ENCODE measurements around the gene CLCN5.

The CLCN5 gene

DNA sequence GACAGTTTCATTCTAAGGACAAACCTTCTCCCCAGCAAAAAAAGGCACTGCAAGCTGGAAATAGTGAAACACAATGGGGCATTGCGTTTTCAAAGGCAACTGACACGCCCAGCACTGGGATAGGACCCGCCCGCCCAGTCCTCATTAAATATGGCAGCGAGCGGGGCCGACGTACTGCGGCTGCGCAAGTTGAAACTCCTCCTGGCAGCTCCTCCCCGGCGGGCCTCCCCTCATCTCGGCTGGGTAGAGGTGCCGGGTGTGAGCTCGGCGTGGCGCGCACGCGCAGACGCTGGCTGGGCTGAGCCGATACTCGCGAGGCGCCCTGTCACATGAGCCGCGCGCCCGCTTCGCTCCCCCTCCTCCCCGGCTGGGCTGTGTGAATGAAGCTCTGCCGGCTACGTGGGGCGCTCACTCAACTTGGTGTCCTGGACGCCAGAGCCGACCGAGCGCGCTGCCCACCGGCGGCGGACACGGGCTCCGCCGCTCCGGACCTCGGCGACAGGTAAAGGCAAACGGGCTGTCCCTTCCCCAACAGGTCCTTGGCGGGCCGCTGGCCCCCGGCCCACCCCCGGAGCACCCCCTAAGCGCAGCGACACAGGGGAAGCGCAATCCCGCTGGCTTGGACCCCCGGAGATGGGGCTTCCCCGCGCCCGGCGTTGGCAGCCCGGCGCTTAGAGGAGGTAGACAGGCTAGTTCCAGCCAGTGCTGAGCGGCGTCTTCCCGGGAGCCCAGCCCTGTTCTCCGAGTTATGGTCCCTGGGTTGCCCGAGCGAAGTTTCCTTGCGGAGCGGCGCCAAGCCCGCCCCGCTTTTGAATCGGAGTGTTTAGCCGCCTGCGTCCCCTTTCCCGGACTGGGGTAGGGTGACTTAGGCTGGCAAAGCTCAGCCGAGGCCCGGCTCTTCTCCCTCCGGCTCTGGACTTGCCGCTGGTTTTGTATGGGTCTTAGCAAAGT lies at the start of gene CLCN5:
CLCN5 (plus strand) TSS at position 306 of the 951 bp plus-strand sequence. CDS start 2,703 bp downstream, outside the sequence.
- peak; percentile 84 for DNase-seq

DNA sequence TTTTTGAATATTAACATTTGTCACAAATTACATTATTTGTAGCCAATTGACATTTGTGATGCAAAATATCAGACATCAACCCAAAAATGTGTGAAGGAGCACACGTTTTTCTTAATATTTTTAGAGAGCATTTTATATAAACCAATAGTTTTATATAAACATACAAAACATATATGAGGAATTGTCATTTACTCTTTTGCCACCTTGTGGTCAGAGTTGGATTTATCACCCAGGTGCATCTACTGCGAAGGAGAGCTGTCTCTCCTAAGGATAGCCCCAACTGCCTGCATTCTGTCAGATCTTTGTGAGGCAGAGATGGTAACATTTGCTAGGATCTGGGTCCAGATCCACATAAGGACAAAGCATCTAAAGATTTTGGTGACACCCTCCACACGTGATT lies 45.6 kb upstream of the CLCN5 start:
- DNase-seq: no peak

DNA sequence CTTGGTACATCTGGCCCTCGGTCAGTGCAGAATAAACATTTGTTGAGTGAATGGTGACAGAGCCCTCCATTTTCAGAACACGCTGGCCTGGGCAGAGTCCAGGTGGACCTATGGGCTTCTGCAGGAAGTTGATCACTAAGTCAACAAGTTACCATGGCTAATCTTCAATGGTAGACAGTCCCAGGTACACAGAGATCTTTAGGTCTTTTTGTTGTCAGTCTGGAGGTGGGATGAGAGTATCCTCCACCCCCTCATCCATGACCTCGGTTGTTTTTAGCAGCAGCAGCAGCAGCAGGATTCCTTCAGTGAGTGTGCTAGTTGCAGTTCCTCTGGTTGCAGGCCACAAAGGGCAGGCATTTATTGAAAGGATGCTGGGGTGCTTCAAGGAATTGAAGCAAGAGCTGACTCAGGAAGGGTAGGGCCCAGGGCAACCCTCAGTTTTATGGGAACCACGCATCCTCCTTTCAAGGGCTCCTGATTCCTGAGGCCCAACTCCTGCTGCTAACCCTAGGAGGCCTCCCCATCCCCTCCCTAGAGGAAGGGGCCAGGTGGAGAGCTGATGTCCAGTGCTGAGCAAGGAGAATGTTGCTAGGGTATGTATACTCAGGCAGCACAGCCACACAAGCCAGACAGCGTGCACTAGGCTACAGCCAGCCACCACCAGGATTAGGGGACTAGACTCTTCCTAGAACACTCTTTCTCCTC lies 44.8 kb upstream of the CLCN5 start:
- DNase-seq: no peak

DNA sequence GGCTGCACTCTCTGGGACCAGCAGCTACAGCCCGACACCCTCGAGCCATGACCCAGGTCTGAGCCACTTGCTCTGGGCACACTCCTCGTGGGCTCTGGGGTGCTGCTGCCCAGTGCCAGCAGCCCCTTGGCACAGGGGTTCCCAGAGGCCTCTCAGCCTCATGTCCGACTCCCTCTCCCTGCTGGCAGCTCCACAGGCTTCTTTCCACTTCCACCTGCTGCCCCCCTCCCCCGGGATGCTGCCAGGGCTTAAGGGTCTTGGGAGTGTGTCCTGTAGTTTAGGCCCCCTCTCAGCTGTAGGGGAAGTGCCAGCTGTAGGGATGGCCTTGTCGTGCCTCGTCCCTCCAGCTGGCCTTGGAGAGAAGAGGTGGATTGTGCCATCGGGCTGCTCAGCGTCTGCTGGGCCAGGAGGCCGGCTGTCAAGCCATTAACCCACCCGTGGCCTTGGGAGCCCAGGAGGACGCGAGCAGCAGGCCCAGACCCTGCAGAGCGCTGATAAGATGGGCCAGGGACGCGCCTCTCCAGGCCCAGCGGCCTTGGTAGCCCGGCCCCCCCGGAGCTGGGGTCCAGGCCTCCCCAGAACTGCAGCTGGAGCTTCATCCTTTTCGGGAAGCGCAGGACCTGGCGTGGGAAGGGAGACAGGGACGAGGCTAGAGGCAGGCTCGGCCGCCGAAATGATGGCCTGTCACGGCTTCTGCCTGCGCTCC lies 44.1 kb upstream of the CLCN5 start:
- no peak for DNase-seq

DNA sequence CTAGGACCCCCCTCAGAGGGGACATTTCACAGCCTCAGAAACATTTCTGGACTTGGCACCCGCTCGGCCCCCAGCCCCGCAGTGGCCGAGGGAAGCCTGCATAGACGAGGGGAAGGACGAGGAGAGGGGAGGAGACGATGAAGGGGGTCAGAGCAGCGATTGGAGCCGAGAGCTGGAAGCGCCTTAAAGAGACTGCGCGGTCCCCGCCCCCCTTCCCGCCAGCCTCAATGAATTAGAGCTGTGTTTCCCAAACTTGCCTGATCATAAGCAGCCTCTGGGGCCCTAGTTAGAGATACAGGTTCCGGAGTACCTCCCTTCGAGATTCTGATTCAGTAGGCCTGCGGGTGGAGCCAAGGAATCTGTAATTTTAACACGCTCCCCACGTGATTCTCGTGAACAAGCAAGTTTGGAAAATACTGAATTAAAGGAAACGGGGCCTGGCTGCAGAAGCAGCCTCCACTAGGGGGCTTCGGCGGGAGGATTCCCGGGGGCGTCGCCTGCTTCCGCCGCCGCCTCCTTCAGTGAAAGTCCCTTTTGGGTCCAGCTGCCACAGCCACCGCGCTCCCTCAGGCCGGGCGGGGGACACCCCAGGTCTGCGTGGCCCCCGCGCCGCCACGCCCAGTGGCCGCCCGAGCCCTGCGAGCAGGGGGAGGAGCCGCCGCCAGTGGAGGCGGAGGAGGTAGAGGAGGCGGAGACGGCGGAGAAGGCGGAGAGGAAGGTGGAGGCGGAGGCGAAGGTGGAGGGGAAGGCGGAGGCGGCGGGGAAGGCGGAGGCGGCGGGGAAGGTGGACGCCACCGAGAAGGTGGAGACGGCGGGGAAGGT lies 43.4 kb upstream of the CLCN5 start, which contains the start of gene USP27X:
USP27X (plus strand) TSS at position 651 of the 822 bp plus-strand sequence. CDS start 824 bp downstream, outside the sequence.
- peak; percentile 52 for DNase-seq

DNA sequence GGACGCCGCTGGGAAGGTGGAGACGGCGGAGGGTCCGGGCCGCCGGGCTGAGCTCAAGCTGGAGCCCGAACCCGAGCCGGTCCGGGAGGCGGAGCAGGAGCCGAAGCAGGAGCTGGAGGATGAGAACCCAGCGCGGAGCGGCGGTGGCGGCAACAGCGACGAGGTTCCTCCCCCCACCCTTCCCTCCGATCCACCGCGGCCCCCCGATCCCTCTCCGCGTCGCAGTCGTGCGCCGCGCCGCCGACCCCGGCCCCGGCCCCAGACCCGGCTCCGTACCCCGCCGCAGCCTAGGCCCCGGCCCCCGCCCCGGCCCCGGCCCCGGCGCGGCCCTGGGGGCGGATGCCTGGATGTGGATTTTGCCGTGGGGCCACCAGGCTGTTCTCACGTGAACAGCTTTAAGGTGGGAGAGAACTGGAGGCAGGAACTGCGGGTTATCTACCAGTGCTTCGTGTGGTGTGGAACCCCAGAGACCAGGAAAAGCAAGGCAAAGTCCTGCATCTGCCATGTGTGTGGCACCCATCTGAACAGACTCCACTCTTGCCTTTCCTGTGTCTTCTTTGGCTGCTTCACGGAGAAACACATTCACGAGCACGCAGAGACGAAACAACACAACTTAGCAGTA lies 42.6 kb upstream of the CLCN5 start:
- DNase-seq: no peak

DNA sequence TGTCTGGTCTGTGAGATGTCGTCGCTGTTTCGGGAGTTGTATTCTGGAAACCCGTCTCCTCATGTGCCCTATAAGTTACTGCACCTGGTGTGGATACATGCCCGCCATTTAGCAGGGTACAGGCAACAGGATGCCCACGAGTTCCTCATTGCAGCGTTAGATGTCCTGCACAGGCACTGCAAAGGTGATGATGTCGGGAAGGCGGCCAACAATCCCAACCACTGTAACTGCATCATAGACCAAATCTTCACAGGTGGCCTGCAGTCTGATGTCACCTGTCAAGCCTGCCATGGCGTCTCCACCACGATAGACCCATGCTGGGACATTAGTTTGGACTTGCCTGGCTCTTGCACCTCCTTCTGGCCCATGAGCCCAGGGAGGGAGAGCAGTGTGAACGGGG lies 41.7 kb upstream of the CLCN5 start:
- no peak for DNase-seq

DNA sequence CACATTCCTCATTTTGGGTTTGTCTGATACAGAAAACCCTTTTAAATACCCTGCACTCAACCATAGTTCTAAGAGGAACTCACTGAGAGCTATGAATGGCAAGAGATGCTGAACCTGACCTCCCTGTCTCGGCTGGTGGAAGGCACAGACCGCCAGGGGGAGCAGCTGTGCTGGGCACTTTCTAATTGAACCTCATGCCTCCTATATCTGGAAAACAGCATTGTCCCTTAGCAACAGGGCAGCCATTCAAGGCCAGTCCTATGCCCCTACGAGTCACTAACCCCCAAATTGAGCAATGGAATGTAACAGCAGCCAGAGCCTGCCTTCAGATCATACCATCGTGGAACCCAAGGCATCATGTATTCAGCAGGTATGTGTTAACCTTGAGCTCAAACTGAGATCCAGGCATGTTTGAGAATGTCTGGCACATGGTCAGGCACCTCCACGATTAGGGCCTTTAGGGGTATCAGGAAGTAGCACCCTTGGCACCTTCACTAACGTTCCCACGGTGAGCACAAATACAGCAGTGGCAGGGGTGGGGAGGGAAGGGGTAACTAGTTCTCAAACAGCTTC lies 38.0 kb upstream of the CLCN5 start:
- DNase-seq: no peak

DNA sequence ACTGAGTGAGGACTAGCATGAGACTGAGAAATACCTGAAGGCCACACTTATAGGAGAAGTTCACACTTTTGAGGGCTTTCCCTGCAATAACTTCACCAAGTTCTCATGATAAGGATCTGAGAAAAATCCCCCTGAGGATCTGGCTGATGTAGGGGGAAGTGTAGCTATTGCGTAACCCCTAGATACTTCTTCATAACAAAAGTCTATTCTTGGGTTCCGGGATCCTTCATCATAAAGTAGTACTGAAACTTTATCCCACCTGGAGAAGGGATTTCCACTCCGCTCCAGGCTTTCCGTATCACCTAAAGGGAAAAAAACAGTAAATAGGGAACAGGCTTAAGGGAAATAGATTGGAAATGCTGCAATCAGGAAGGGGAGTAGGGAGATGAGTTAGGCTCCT lies 29.9 kb upstream of the CLCN5 start:
- DNase-seq: no peak

DNA sequence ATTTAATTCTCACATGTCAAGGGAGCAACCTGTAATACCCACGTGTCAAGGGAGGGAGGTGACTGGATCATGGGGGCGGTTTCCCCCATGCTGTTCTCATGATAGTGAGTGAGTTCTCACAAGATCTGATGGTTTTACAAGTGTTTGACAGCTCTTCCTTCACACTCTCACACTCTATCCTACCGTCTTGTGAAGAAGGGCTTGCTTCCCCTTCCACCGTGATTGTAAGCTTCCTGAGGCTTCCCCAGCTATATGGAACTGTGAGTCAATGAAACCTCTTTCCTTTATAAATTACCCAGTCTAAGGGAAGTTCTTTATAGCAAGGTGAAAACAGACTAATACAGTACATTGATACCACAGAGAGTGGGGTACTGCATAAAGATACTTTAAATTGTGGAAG lies 25.4 kb upstream of the CLCN5 start:
- DNase-seq: no peak

DNA sequence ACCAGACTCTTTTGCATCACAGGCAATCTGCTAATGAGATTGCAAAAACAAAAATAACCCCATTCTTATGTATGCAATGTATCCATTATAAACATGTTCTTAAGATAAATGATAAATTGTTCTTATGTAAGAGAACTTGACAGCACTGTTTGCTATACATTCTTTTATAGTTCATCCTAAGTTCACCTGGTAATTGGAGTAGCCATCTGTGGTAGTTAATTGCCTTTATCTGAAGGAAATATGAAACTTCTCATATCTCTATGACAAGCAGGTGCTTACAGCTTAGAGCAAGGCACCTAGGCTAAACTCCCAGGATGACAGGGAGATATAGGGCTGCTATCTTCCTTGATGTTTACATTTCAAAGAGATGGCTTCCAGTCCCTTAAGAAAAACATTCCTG lies 21.3 kb upstream of the CLCN5 start:
- DNase-seq: no peak

DNA sequence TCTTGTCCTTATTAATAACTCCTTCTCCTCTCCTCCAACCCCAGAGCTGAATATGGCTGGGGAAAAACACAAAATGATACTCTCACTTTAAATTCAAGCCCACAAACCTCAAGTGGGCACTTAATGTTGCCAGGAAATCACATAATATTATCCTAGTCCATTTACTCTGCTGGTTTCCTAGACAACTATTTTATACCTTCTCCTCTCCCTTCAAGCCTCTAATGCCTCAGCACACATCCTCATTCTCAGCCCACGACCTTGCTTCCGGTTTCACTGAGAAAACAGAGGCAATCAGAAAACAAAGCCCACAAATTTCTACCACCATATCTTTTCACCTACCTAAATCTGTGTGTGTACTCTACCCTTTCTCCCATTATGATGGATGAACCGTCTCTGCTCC lies 12.1 kb upstream of the CLCN5 start:
- no peak for DNase-seq

DNA sequence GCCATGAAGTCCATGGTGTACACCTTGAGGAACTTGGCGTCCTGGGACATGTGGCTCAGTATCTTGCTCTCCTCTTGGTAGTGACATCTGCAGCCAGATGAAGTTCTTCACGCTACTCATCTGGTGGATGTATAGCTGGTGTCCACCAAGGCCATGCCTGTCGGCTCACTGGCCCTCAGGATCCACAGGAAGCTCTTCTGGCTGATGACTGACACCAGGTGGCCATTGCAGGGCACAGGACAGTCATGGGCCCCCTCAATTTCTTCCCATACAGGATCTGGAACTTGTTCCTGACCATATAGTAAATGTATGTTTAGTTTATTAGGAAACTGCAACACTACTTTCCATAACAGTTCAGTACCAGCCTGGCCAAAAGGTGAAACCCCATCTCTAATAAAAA lies 10.3 kb upstream of the CLCN5 start:
- DNase-seq: no peak

DNA sequence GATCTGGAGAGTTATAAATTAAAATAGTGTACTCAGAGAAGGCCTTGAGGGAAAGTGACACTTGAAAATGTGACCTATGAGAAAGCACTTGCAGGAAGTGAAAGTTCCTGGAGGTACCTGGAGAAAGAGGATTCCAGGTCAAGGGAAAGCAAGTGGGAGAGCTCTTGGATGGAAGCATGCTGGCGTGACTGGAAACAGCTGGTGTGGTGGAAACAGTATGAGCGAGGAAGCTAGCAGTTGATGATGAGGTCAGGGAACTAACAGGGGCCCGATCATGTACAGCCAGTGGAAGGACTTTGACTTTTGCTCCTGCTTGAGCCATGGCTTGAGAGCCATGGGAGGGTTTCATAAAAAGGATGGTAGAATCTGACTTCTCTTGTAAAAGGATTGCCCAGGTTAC lies 9.5 kb upstream of the CLCN5 start:
- DNase-seq: no peak

DNA sequence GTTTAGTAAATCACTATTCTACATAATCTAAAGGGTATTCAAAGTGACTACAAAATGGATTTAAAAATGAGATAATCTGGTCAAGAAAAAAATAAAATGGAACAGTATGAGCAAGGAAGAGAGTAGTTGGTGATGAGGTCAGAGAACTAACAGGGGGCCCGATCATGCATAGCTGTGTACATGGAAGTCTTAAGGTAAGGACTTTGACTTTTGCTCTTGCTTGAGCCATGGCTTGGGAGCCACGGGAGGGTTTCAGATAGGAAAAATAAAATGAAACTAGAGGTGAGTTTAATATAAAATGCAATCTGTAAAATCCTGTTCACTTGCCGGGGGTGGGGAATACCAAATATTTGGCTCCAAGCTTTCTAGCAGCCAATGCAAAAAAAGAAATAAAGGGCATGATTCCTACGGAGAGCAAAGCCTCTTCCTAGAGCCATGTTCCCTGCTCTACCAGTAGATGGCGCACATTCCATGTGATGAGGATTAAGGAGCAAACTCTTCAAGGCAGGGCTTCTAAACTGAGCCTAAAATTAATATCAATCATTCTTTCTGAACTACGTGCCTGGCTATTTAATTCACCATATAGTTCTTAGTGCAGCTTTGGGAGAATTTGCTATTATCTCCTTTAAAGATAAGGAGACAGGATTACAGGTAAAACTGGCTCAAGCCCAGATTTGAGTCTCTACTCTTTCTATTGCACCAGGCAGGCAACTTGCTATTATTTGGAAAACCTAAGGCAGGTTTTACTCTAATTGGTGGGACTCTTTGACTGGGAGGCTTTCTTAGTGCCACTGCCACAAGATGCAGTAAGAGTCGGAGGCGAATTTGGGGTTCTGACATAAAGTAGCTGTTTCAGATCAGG lies 6.8 kb upstream of the CLCN5 start:
- no peak for DNase-seq

DNA sequence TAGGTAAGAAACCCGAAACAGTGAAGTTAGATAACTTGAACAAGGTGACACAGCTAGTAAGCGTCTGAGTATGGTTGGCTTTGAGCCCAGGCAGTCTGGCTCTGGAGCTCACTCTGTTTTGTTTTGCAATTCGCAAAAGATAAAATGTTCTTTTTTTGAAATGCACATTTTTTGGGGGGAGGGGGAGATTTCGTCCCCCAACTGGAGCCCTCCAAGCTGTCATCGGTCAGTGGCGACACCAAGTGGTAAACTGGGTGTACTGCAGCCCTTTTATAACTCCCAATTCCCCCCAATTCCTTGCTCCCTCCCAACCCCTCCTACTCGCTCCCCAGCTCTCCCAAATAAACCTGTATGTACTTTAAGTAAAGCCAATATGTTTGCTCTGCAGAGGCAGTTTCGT lies 2.8 kb upstream of the CLCN5 start:
- DNase-seq: no peak

DNA sequence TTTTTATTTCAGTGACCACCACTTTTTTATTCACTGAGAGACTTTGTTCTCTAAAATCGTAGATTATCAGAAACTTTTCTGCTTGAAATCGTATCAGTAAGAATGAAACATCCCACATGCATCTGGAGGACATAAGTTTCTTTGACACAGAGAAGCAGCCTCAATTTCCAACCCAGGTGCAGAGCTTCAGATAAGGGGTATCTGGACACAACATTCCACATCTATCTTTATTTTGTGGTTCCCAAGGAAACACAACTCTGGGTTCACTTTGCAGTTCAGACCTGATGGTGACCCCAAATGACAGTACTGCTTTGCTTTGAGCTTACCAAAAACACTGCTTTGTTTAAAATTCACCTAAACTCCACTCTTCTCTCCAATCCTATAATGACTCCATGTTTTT lies 1.3 kb upstream of the CLCN5 start:
- no peak for DNase-seq

DNA sequence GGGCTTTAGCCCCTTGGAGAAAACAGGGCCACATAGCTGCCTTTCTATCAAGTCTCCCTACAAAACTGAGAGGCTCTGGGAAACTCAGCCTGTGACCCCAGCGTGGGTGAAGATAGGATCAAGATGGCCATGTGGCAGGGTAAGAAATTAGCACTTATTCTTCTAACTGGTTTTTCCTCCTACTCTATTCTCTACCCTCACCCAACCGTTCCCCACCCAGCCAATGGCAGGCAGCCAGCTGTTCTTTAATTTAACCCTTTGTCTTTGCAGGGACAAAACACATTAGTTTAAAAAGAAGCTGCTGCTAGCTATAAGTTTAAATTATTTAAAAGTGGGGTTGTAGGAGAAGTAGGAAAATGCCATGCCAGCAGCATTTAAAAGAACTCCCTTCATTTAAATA lies 2.8 kb downstream of the CLCN5 start:
- DNase-seq: no peak

DNA sequence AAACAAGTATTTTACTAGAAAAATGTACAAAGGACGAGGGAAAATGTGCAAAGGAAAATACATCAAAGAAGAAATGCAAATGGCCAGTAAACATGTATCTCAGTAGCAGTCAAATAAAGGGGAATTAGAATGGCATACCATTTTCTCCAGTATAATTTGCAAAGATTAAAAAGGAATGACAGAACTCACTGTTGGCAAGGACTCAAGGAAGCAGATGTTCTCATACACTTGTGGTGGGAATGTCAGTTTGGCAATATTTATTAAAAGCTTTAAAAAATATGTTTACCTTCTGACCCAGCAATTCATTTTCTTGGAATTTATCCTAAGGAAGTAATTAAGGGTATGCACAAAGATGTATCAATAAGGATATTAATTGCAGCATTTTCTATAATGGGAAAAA lies 7.6 kb downstream of the CLCN5 start:
- DNase-seq: no peak

DNA sequence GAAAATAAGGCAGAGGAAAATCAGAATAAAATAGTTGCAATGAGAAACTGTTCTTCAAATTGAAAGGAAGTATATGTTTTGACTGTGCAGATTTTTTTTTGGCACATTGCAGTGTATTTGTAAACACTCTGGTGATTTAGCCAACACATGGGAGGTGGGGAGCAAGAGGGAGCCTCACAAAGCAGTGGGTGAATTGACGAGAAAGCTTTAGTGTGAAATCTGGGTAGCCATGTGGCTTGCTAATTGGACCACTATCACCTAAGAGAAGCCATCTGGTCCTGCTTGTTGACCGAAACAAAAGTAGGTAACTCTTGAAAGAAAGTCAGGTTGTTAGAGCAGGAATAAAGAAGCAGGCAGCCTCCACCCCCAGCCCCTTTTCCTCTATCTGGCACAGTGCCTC lies 10.4 kb downstream of the CLCN5 start:
- no peak for DNase-seq

DNA sequence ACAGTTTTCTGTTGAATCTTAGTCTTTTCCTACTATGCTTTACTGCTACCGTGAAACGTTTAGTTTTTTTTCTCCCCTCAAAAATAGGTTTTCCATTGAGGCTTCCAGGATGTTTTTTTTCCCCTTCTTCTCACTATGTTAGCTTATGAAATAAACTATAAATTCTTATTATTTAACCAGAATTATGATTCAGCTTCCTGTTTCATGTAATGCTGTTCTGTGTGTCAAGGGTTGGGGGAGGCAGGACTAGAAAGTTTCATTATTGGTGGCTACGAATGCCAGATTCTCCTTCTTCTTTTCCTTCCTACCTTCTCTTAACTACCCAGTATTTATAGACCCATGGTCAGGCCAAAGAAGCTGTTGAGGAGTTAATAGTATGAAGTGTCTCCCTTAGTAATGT lies 11.8 kb downstream of the CLCN5 start:
- DNase-seq: no peak

All from NCI-H510A (cell line).